ENCODE results near the gene MINDY2.
"Not testable (repeated sequence)": the region's sequence is repeated elsewhere in the genome, so short reads cannot be mapped to it uniquely, and the experiment has no call there.

The MINDY2 gene

DNA sequence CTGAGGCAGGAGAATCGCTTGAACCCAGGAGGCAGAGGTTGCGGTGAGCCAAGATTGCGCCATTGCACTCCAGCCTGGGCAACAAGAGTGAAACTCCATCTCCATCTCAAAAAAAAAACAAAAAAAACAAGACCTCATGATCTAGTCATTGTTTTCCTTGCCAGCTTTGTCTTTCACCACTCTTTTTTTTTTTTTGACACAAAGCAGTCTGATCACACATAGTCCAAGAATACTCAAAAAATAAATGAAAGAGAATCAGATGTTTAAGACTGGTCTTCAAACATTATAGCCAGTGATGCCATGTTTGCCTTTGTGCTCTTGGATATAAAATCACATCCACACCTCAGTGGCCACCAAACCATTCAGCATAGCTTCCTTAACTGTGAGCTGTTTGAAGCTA is 15.8 kb upstream of the MINDY2 start:
- DNase-seq, result no peak

DNA sequence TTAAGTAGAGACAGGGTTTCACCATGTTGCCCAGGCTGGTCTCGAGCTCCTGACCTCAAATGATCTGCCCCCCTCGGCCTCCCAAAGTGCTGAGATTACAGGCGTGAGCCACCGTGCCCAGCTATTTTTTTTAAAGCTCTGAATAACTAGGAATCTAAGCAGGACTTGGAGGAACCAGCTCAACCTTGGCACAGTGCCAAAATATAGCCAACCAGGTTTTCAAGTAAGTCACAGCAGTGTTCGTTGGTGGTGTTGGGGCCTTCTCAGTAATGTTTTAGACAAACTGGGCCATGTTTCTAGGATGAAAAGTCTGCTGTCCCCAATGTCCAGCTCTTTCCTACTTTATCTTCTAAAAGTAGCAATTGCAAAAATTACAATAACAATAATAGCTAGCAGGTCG is 15.1 kb upstream of the MINDY2 start:
- DNase-seq, result no peak

DNA sequence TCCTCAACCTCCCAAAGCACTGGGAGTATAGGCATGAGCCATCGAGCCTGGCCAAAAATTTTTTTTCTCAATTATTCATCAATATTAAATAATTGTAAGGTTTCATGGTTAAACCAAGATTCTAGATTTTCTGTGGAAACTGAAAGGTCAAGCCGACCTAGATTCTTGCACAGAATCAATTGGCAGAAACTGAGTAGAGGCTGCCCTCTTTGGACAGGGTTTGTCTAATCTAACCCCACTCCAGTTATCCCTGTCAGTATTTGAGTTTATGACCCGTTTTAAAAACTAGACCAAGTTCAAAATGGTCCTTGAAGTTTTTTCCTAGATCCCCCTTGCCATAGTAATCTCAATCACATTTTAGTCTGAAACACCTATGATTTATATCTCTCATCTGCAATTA is 13.0 kb upstream of the MINDY2 start:
- DNase-seq, result no peak

DNA sequence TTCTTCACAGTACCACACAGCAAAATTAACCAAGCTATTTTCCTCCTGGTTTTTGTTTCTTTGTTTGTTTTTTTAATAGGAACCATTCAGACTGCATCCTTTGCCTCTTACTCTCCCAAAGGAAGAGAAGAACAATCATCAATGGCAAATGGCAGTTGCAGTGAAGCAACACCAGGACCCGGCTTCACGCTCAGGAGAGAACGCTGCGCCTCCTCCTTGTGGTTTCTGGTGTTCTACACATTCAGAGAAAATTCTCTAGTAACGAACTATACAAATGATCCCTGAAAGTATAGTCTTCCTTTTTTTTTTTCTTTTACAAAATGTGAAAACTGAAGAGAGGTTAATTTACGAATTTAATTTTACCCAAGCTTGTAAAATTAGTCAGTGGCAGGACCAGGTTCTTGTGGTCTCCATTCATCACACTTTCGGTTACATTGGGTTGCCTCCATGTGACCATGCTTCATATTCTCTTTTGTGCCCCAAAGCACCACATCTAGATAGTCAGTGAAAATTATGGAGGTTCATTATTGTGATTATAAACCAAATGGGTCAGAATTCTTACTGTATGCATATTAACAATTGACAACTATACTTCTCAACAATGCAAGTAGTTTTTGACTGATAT is 10.6 kb upstream of the MINDY2 start:
- no peak for DNase-seq

DNA sequence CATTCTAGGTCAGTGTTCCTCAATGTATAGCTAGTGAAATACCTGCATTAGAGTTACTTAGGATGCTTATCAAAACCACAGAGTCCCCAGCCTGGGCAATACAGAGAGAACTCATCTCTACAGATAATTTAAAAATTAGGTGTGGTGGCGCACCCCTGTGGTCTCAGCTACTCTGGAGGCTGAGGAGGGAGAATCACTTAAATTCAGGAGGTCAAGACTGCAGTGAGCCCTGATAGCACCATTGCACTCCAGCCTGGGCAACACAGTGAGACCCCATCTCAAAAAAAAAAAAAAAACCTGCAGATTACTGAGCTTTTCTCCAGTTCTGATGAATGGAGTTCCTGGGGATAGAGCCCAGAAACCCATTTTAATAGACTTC is 10.1 kb upstream of the MINDY2 start:
- DNase-seq, result no peak

DNA sequence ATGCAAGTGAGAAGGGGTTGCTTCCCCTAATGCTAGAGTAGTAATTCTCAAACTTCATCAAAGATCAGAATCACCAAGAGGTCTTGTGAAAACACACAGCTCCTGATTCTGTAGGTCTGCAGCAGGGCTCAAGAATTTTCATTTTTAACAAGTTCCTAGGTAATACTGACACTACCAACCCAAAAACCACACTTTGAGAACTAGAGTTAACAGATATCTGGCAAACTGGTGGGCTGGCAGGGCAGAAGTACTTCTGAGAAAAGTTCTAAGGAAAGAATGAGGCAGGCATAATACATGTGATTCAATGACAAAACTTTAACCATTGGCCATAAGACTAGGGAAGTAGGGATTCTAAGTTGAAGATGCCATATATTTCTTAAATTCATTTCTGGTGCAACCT is 8.8 kb upstream of the MINDY2 start:
- DNase-seq, result no peak

DNA sequence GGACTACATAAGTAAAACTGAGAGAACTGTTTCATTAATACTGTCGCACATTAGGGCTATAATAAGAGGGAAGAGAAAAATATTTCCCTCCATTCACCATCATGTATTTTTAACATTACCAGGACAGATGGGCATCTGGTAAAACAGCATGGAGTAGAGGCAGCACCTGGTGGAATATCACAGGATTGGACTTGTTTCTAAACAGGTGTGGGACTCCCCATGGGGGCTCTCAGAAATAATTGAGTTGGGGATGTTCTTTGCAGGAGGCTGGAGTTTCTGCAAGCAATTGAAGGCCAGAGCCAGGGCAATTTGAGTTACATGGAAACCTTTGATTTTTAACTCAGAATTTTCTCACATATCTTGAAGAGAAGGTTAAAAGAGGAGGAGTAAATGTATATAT is 8.4 kb upstream of the MINDY2 start:
- no peak for DNase-seq

DNA sequence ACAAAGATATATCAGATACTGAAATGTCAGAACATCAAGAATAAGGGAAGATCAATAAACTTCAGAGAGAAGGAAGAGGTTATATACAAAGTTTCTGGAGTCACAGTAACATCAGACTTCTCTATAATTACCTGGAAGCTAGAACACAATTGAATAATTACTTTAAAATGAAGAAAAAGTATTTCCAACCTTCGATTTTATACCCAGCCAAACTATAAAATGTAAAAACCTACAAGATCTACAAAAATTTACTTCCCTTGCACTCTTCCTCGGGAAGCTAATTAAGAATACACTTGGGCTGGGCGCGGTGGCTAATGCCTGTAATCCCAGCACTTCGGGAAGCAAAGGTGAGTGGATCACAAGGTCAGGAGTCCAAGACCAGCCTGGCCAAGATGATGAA is 6.6 kb upstream of the MINDY2 start:
- no peak for DNase-seq

DNA sequence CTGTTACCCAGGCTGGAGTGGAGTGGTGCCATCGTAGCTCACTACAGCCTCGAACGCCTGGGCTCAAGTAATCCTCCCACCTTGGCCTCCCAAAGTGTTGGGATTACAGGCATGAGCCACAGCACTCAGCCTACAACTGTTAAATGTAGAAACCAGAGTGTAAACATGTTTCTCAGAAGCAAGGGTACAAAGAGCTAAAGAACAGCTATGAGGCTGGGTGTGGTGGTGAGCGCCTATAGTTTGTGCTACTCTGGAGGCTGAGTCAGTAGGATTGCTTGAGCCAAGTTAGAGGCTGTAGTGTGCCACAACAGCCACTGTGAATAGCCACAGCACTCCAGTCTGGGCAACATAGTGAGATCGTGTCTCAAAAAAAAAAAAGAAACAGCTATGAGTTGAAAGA is 4.8 kb upstream of the MINDY2 start:
- DNase-seq, result no peak

DNA sequence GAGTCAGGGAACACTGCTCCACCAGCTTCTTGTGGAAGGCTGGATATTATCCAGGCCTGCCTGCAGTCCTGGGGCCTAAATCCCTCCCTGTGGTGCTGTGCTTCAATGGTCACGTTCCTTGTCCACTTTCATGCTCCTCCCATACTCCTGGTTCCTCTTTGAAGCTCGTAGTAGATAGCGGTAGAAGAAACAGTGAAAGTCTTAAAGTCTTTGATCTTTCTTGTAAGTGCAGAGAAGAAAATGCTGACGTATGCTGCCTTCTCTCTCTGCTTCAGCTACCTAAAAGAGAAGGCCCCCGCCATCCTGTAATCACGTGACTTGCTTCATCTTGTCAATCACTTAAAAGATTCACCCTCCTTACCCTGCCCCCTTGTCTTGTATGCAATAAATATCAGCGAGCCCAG is 2.5 kb upstream of the MINDY2 start:
- DNase-seq, result not testable (repeated sequence)

DNA sequence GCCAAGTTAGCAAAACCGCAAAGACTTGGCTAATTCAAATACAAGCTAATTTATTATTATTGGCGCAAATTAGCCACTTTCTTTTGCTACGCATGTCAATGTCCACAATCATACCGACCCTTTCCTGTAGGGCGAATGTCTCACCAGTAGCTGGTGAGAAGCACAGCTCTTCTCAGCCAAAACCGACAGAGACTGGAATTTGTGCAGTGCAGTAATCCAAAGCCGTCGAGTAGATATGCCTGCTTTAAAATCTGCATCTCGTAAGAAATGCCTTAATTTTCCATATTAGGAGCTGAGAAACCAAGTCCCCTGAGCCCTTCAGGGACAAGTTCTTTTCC is 614 bp upstream of the MINDY2 start:
- DNase-seq, result no peak

DNA sequence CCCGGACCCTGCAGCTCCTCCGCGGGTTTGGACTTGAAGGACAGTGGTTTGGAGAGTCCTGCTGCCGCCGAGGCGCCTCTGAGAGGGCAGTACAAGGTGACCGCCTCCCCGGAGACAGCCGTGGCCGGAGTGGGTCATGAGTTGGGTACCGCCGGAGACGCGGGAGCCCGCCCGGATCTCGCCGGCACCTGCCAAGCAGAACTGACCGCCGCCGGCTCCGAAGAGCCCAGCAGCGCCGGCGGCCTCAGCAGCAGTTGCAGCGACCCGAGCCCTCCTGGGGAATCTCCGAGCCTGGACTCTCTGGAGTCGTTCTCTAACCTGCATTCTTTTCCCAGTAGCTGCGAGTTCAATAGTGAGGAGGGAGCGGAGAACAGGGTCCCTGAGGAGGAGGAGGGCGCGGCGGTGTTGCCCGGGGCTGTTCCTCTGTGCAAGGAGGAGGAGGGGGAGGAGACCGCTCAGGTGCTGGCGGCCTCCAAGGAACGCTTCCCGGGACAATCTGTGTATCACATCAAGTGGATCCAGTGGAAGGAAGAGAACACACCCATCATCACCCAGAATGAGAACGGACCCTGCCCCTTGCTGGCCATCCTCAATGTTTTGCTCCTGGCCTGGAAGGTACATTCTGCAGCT is 634 bp downstream of the MINDY2 start:
- DNase-seq, result no peak

DNA sequence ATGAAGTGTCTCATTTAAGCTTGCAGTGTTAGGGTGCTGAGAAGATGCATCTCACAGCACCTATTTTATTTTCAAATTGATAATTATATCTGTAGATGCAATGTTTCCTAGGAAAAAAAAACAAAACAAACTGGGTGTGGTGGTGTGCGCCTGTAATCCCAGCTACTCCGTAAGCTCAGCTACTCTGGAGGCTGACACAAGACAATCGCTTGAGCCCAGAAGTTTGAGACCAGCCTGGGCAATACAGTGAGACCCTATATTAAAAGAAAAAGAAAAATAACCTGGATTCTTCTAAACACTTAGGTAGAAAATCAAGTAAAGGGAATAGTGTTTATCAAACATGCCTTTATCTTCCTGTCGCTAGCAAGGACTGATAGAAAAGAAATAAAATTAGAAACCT is 1.9 kb downstream of the MINDY2 start:
- DNase-seq, result no peak

DNA sequence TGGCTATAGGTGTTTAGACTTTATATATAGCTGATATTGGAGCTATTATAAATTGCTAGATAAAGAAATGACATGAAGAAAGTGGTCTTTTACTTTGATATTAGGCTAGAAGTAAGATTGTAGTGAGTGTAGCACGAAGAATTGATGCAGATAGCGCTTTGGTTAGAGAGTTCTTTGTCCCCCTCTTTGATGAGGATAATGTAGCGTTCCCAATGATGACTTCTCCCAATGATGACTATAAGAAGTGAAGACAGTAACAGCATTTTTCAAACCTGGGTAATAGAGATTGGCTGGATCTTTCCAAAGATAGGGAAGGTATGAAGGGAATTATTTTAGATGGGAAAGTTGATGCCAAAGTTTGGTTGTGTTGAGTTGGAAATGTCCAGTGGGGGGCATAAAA is 4.3 kb downstream of the MINDY2 start:
- no peak for DNase-seq

DNA sequence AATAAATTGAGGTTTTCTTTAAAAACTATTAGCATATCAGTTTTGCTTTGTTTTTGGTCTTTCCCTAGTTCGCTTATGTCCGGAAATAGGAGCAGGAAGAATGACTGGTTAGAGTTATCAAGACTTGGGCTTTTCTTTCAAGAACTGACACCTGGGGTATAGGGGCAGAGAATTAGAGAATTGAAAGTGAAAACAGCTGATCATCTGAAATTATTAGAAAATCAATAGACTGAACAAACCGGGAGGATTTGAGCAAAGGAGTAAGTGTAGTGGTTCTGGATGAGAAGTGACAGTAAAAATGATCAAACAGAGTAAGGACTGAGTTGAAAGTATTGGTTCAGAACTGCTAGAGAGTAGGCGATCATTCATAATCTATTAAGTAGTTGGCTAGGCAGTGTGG is 6.0 kb downstream of the MINDY2 start:
- DNase-seq, result no peak

DNA sequence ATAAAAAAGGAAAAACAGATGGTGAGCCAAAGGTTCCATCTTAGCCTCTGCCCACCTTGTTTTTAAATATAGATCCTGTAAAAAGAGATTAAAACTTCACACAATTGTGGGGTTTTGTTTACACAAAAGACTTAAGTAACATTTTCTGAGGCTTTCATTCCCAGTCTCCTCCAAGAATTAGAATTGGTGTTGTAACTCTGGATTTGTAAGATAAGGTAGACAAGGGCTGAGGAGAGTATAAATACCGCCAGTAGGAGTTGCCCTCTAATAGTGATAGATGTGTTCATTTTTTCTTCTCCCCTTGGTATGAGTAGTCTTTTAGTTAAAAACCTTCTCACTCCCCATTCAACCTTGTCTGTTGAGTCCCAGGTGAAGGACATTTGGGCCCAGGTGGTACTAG is 8.5 kb downstream of the MINDY2 start:
- DNase-seq, result no peak

DNA sequence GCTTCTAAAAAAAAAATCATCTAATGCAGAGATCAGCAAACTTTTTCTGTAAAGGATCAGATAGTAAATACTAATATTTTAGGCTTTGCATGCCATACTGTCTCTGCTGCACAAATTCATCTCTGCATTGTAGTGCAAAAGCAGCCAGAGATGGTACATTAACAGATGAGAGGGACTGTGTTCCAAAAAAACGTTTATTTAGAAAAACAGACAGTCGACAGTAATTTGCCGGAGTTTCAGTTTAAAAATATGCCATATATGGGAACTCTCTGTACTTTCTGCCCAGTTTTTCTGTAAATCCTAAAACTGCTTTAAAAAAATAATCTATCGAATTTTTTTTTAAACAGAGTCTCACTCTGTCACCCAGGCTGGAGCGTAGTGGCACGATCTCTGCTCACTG is 14.3 kb downstream of the MINDY2 start:
- DNase-seq, result no peak

DNA sequence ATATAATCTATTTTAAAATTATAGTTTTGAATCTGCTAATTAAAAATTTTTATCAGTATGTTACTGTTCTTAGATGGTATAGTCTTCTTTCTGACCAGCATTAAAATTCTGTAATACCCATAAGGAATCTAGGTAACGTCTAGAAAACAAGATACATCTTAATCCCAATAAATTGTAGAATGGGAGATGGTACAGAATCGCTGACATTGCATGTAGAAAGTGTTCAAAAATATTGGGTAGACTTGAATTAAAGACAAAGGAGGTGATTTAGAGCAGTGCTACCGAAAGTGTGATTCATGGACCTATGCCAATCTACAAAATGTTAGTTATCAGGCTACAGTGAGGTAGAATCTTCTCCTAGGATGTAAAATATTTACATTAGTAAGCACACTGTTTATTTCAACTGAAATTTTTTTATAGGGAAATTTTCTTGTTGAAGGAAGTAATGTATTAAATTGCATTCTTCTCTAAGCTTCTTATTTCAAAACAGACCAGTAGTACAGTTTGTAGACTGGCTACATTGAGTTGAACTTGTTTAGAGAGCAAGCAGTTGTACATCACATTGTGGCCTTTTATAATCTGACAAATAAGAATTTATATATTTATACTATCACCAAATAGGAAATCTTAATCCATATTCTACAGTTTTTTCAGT is 17.1 kb downstream of the MINDY2 start:
- no peak for DNase-seq

DNA sequence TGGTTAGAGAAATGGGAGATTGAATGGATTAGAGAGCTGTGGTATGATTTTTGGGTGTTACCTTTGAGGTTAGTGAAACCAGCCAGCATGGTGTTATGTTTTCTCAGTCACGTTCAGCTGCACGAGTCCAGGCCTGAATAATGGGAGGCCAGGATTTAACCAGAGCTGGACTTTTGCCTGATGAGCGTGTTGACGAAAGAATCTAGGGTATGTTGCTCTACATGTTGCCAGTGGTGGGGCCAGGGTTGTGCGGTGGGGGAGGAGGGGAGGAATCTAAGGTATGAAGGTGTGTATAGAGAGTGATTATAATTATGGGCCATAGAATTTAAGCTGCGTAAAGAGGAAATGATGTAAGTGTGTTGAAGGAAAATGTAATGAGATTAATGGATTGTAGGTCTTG is 22.8 kb downstream of the MINDY2 start:
- no peak for DNase-seq

DNA sequence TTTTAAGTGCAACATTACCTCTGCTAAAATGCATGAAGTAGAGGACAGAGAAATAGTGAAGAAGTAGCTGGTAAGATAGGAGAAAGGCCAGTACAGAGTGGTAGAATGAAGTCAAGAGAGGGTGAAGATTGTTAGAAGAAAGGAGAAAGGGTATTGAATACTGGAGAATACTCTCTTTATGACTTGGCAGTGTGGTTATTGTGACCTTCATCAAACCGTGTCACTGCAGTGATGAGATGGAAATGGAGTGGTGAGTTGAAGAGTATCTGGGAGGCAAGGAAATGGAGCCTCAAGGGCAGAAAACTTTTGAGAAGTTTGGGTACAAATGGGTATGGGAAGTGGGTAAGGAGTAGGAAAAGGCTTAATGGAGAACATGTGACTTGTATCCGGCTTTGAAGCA is 24.7 kb downstream of the MINDY2 start:
- DNase-seq, result no peak

DNA sequence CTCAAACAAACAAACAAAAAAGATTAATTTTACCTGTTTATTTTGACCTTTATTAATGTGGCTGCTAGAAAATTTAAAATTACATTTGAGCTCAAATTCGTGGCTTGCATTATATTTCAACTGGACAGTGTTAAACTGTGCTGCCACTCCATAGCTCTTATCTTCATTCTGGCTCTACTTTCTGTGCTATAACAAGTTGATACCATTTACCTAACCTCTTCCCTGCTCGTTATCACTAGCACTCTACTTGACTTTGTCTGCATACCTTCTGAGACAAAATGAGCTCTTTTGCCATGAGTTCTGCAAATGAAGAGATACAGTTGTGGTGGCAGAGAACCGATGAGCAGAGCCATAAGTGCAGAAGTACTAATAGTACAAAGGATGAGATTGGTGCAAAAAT is 26.4 kb downstream of the MINDY2 start:
- no peak for DNase-seq

DNA sequence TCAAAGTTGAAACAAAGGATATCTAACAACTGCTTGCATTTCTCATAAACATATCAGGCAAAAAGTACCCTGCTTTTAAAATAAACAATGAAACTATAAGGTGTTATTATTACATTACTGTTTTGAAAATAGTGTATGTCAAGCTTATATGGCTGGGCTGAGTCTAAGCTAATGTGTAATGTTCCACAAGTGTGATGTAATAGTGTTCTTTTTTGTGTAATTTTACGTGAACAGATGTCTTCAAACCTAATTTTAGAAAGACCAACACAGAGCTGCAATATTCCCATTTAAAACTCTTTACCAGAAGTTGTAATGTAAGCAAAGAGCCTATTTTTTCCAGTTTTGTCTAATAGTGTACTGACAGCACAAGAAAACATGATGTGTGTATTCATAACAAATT is 34.0 kb downstream of the MINDY2 start:
- DNase-seq, result no peak

DNA sequence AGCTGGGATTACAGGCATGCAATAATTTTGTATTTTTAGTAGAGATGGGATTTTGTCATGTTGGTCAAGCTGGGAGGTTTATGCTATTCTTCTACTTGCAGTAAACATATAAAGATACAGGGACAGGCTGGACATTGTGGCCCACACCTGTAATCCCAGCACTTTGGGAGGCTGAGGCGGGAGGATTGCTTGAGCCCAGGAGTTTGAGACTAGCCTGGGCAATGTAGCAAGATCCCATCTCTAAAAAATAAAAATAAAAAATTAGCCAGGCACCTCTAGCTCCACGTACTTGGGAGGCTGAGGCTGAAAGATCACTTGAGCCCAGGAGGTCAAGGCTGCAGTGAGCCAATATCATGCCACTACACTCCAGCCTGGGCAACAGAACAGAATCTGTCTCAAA is 52.2 kb downstream of the MINDY2 start:
- DNase-seq, result not testable (repeated sequence)

DNA sequence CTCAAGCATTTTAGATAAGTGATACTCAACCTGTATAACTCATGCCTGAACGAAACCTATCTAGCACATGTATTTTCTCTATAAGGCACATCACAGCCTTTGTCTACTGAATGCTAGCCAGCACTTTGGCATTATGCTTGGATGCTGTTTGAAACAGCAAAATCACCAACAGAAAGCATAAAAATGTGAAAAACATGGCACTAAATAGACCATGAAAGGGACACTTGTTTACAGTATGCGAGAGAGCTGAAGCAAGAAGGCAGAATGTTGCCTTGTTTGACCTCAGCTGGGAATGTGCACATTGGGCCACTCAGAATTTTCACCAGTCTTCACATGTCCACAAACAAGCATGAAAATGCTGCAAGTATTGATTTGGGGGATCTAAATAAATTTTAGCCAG is 59.5 kb downstream of the MINDY2 start:
- DNase-seq, result no peak

Measured in amniotic stem cell (primary cell).